Measurements from ENCODE around the gene POLDIP3. TPM values are rescaled to one million over a fixed set of nuclear protein-coding genes. Genes with fewer than 3 reads are reported as not detected.
A peak's percentile ranks its signal among the peaks of the same experiment; 100 is the strongest.

Gene POLDIP3
- polyA plus RNA-seq, 1 donor, result 57.4 TPM

DNA sequence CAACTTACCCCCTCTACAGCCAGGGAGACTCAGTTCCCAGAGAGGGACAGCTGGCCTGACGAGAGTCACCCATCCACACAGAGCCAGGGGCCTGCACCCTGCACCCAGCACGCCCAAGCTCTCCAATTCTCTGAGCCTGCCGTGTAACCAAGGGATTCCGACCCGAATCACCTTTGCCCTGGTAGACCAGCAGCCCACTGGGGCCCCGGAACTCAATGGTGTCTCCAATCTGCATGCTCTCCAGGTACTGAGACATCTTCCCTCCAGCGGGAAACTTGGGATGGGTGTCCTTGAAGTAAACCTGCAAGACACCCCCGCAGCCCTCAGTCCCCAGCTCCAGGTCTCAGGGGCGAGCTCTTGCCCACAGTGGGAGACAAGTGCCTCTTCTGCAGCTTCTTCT lies 13.3 kb upstream of the POLDIP3 start:
- Histone ChIP-seq H3K27ac (ENCODE audit: low read length) (no peak overlapping the region), H3K36me3 (ENCODE audit: control insufficient read depth, insufficient read depth, low read length) (peaks cover 84% of the 10 kb centered on the region), H3K4me3 (ENCODE audit: low read length) (no peak overlapping the region), H3K27me3 (ENCODE audit: control insufficient read depth, insufficient read depth, low read length) (no peaks in the 10 kb centered on the region), H3K9me3 (ENCODE audit: control insufficient read depth, low read depth, low read length) (peaks cover 2% of the 10 kb centered on the region), H3K4me1 (ENCODE audit: control insufficient read depth, insufficient read depth, low read length) (peaks cover 9% of the 10 kb centered on the region)
- WGBS (ENCODE audit: insufficient coverage, low lambda C conversion rate), result no CpG with 5 or more reads among the region's 9 CpGs
- no peak for DNase-seq

DNA sequence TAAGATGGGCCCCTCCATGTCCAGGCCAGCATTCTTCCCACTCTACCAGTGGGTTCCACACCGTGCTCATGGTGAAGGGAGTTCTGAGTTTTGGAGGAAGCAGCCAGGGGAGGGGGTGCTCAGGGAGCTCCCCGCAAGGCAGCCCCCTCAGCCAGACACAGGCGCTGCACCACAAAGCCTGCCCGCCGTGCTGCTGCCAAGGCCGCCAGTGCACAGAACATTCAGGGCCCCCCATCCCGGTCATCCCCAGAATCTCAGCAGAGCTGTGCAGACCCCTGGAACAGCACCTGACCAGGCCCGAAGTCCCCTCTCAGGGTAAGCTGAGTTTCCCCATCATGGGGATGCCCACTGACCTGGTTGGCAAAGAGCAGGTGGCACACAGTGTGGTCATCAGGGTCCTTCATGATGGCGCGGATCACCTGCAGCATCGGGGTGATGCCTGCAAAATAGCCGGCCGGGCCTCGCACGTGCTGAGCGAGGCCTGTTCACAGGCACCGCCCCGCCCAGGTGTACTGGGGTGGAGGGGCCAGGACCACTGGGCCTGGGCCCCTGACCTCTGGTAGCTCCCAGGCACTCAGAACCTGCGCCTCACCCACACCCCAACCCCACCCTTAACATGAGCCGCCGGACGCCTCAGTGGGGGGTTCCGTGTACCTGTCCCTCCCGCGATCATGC lies 12.4 kb upstream of the POLDIP3 start:
- Histone ChIP-seq H3K27me3 (ENCODE audit: control insufficient read depth, insufficient read depth, low read length) (no peaks in the 10 kb centered on the region), H3K36me3 (ENCODE audit: control insufficient read depth, insufficient read depth, low read length) (peaks cover 85% of the 10 kb centered on the region), H3K4me1 (ENCODE audit: control insufficient read depth, insufficient read depth, low read length) (peaks cover 11% of the 10 kb centered on the region), H3K9me3 (ENCODE audit: control insufficient read depth, low read depth, low read length) (peaks cover 2% of the 10 kb centered on the region), H3K4me3 (ENCODE audit: low read length) (no peak overlapping the region), H3K27ac (ENCODE audit: low read length) (no peak overlapping the region)
- DNase-seq, result no peak
- no CpG with 5 or more reads among the region's 25 CpGs for WGBS (ENCODE audit: insufficient coverage, low lambda C conversion rate)

DNA sequence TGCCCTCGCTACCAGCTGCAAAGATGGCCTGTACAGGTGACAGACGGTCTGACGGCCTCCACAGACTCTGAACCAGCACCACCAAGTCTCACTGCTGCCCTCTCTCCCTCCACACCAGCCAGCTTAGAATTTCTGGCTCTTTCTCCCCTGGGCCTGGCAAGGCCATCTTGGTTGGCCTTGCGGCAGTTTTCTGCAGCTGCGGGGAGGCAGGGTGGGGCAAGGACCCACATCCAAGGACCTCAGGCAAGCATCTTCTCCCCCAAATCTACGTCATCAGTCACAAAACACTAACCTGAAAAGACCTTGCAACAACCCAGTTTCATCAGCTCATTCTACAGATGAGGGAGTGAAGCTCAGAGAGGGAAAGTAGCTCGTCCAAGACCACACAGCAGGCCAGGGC lies 11.7 kb upstream of the POLDIP3 start:
- H3K27ac ChIP-seq (ENCODE audit: low read length), result no peak overlapping the region
- H3K36me3 ChIP-seq (ENCODE audit: control insufficient read depth, insufficient read depth, low read length), result peaks cover 79% of the 10 kb centered on the region
- peaks cover 11% of the 10 kb centered on the region for H3K4me1 ChIP-seq (ENCODE audit: control insufficient read depth, insufficient read depth, low read length)
- no peaks in the 10 kb centered on the region for H3K27me3 ChIP-seq (ENCODE audit: control insufficient read depth, insufficient read depth, low read length)
- no peak overlapping the region for H3K4me3 ChIP-seq (ENCODE audit: low read length)
- whole genome bisulfite sequencing (ENCODE audit: insufficient coverage, low lambda C conversion rate), result no CpG with 5 or more reads among the region's 7 CpGs
- H3K9me3 ChIP-seq (ENCODE audit: control insufficient read depth, low read depth, low read length), result peaks cover 2% of the 10 kb centered on the region
- DNase-seq, result no peak

DNA sequence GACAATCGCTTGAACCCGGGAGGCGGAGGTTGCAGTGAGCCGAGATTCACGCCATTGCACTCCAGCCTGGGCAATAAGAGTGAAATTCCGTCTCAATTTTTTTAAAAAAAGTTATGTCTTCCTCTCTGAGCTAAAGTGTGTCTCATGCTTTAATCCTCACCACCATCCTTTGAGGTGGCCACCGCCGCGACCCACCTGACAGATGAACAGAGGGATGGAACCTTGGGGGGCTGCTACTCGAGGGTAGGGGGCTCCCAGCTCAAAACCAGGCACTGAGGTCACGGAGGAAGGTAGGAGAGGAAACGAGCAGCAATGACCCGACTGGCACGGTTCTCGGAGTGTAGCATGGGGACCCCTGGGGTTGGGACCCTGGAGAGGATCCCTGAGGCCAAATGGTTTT lies 10.7 kb upstream of the POLDIP3 start:
- Histone ChIP-seq H3K36me3 (ENCODE audit: control insufficient read depth, insufficient read depth, low read length) (peaks cover 72% of the 10 kb centered on the region), H3K27ac (ENCODE audit: low read length) (no peak overlapping the region), H3K27me3 (ENCODE audit: control insufficient read depth, insufficient read depth, low read length) (no peaks in the 10 kb centered on the region), H3K4me1 (ENCODE audit: control insufficient read depth, insufficient read depth, low read length) (peaks cover 11% of the 10 kb centered on the region), H3K9me3 (ENCODE audit: control insufficient read depth, low read depth, low read length) (peaks cover 2% of the 10 kb centered on the region), H3K4me3 (ENCODE audit: low read length) (no peak overlapping the region)
- no CpG with 5 or more reads among the region's 15 CpGs for WGBS (ENCODE audit: insufficient coverage, low lambda C conversion rate)
- DNase-seq, result no peak

DNA sequence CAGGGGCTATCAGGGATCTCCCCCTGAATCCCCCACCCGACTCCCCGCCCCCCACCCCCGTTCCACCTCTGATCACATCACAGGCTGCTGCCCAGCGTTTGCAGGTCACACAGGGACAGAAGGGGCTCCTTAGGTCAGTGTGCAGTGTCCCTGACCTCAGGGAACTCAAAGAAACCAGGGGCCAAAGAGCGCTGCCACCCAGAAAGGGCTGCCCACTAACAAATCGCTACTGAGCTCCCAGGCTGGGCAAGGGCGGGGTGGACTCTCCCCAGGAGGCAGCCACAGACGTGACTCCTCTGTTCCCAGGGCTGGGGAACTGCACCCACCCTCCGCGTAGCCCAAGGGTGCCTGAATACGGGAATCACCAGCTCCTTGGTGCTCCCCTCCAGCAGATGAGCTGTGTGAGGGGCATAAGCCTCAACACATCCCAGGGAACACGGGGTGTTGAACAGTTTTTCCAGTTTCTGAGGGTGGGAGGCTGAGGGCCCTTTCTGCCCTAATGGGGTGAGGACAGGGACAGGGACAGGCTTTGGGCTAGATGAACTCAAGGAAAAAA lies 9.9 kb upstream of the POLDIP3 start:
- H3K9me3 ChIP-seq (ENCODE audit: control insufficient read depth, low read depth, low read length), result peaks cover 2% of the 10 kb centered on the region
- H3K27ac ChIP-seq (ENCODE audit: low read length), result no peak overlapping the region
- peaks cover 11% of the 10 kb centered on the region for H3K4me1 ChIP-seq (ENCODE audit: control insufficient read depth, insufficient read depth, low read length)
- H3K4me3 ChIP-seq (ENCODE audit: low read length), result no peak overlapping the region
- peaks cover 74% of the 10 kb centered on the region for H3K36me3 ChIP-seq (ENCODE audit: control insufficient read depth, insufficient read depth, low read length)
- DNase-seq, result no peak
- no CpG with 5 or more reads among the region's 12 CpGs for WGBS (ENCODE audit: insufficient coverage, low lambda C conversion rate)
- no peaks in the 10 kb centered on the region for H3K27me3 ChIP-seq (ENCODE audit: control insufficient read depth, insufficient read depth, low read length)

DNA sequence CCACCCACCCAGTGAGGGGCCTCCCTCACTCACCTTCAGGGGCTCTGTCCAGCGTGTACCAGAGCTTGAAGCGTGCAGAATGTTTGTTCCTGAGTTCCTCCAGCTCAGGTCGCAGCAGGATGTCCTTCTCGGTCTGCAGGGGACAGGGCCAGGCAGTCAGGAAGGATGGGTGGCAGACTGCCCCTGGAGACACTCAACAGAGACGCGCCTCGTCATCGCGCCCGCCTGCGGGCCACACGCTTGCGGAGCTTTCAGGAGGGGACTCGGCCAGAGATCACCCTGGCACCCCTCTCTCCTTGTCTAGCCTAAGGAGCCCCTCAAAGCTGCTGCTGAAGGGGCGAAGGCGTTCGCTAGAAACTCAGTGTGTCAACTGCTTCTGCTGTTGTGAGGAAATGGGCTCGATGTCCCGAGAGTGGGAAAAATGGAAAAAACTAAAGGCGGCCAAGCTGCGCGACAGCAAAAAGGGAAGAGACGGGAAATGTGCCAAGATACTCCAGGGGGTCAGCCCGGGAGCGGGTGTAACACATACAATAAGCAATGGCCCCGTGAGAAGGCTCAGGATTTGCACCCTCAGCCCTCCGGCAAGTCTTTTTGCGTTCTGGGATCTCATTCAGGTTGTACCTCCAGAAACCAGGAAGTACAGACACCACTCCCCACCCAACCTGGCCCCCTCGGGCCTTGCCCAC lies 9.2 kb upstream of the POLDIP3 start:
- peaks cover 11% of the 10 kb centered on the region for H3K4me1 ChIP-seq (ENCODE audit: control insufficient read depth, insufficient read depth, low read length)
- H3K27ac ChIP-seq (ENCODE audit: low read length), result peak overlapping the region; percentile 16
- no peak overlapping the region for H3K4me3 ChIP-seq (ENCODE audit: low read length)
- H3K27me3 ChIP-seq (ENCODE audit: control insufficient read depth, insufficient read depth, low read length), result no peaks in the 10 kb centered on the region
- WGBS (ENCODE audit: insufficient coverage, low lambda C conversion rate), result 67% methylated on average over 3 of the region's 29 CpGs
- no peak for DNase-seq
- peaks cover 2% of the 10 kb centered on the region for H3K9me3 ChIP-seq (ENCODE audit: control insufficient read depth, low read depth, low read length)
- peaks cover 74% of the 10 kb centered on the region for H3K36me3 ChIP-seq (ENCODE audit: control insufficient read depth, insufficient read depth, low read length)

DNA sequence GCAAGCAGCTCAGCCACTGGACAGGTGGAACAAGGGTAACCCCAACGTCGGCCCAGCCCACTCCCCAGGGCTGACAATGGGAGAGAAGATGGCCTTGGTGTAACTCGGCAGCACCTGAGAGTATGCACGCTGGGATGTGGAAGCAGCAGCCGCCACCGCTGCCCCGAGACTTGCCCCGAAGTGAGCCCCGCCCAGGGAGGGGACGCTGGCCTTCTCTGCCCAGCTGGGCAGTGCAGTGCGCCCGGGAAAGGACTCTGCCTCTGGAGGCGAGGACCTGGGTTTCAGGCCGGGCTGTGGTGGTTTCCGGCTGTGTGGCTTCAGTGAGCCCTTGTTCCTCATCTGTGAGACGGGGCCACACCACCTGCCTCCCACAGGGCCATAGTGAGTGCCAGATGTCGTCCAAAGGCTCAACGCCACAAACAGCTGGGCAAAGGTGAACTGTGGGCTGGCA lies 8.6 kb upstream of the POLDIP3 start:
- peaks cover 11% of the 10 kb centered on the region for H3K4me1 ChIP-seq (ENCODE audit: control insufficient read depth, insufficient read depth, low read length)
- no CpG with 5 or more reads among the region's 18 CpGs for WGBS (ENCODE audit: insufficient coverage, low lambda C conversion rate)
- peaks cover 70% of the 10 kb centered on the region for H3K36me3 ChIP-seq (ENCODE audit: control insufficient read depth, insufficient read depth, low read length)
- H3K27ac ChIP-seq (ENCODE audit: low read length), result peak overlapping the region; percentile 16
- H3K27me3 ChIP-seq (ENCODE audit: control insufficient read depth, insufficient read depth, low read length), result no peaks in the 10 kb centered on the region
- H3K4me3 ChIP-seq (ENCODE audit: low read length), result no peak overlapping the region
- peak; percentile 29 to 46 for DNase-seq
- H3K9me3 ChIP-seq (ENCODE audit: control insufficient read depth, low read depth, low read length), result peaks cover 2% of the 10 kb centered on the region

DNA sequence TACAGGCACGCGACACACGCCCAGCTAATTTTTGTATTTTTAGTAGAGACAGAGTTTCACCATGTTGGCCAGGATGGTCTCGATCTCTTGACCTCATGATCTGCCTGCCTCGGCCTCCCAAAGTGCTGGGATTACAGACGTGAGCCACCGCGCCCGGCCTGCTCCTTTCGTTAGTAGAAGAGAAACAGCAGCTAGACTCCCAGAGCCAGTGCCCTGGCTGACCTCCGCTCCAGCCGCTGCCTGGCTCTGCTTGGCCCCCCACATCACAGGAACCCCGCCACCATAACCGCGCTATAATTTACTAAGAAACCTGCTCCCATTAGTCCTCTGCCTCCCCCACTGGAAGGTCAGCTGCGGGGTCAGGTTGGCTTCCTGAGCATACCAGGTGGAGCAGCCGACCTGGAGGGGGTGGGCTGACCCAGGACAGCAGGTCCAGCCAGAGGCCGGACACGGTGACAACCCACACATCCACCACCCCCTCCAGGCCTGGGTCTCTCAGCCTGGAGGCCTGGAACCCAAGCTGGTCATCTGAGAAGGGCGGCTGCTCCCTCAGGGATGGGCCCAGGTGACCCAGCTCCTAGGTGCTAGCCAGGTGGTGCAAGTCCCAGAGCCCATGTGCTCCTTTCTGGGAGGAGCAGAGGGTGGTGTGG lies 7.5 kb upstream of the POLDIP3 start:
- Histone ChIP-seq H3K27ac (ENCODE audit: low read length) (no peak overlapping the region), H3K36me3 (ENCODE audit: control insufficient read depth, insufficient read depth, low read length) (peaks cover 59% of the 10 kb centered on the region), H3K4me3 (ENCODE audit: low read length) (no peak overlapping the region)

DNA sequence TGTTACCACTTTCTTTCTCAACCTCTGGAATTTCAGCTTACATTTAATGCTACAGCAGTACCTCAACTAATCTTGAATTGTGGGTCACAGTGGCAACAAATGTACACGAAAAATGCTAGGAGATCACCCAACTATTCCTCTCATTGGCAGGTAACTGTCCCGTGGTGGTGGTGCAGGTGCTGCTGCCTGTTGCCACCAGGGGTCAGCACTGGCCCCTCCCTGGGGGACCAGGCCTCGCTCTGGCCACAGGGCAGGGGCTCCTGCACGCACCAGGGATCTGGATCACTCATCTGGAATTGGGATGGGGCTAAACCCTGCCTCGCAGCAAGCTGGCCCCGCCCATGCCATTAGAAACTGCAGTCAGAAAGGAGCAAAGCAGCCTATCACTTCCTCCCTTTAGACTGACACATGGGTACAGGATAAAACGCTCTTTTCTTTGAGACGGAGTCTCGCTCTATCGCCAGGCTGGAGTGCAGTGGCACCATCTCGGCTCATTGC lies 6.9 kb upstream of the POLDIP3 start:
- peaks cover 53% of the 10 kb centered on the region for H3K36me3 ChIP-seq (ENCODE audit: control insufficient read depth, insufficient read depth, low read length)
- WGBS (ENCODE audit: insufficient coverage, low lambda C conversion rate), result no CpG with 5 or more reads among the region's 11 CpGs
- DNase-seq, result peak; percentile 49 to 54
- peaks cover 2% of the 10 kb centered on the region for H3K9me3 ChIP-seq (ENCODE audit: control insufficient read depth, low read depth, low read length)
- H3K27me3 ChIP-seq (ENCODE audit: control insufficient read depth, insufficient read depth, low read length), result no peaks in the 10 kb centered on the region
- H3K4me1 ChIP-seq (ENCODE audit: control insufficient read depth, insufficient read depth, low read length), result peaks cover 11% of the 10 kb centered on the region
- no peak overlapping the region for H3K4me3 ChIP-seq (ENCODE audit: low read length)
- no peak overlapping the region for H3K27ac ChIP-seq (ENCODE audit: low read length)

More for the DNA sequence above, 7.5 kb upstream of the POLDIP3 start:
- peaks cover 2% of the 10 kb centered on the region for H3K9me3 ChIP-seq (ENCODE audit: control insufficient read depth, low read depth, low read length)
- H3K27me3 ChIP-seq (ENCODE audit: control insufficient read depth, insufficient read depth, low read length), result no peaks in the 10 kb centered on the region
- H3K4me1 ChIP-seq (ENCODE audit: control insufficient read depth, insufficient read depth, low read length), result peaks cover 11% of the 10 kb centered on the region
- DNase-seq, result no peak
- WGBS (ENCODE audit: insufficient coverage, low lambda C conversion rate), result no CpG with 5 or more reads among the region's 20 CpGs

DNA sequence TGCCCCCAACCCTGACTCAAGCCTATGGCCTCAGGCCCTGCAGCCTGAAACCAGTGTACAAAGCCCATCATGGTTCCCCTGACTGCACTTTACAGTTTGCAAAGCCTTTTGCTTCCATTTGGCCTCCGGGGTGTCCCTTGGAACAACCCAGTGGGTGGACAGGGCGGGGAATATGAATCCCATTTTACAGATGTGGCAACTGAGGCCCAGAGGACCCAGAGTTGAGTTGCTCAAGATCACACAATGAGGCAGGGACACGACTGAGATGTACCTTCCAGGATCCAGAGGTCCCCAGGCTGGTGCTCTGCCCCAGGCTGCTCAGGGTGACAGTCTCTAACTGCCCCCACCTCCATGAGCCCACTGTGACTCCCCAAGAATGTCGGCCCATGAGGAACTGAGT lies 5.4 kb upstream of the POLDIP3 start:
- Histone ChIP-seq H3K27me3 (ENCODE audit: control insufficient read depth, insufficient read depth, low read length) (no peaks in the 10 kb centered on the region), H3K36me3 (ENCODE audit: control insufficient read depth, insufficient read depth, low read length) (peaks cover 43% of the 10 kb centered on the region), H3K27ac (ENCODE audit: low read length) (no peak overlapping the region), H3K4me3 (ENCODE audit: low read length) (no peak overlapping the region), H3K4me1 (ENCODE audit: control insufficient read depth, insufficient read depth, low read length) (peaks cover 19% of the 10 kb centered on the region), H3K9me3 (ENCODE audit: control insufficient read depth, low read depth, low read length) (peaks cover 2% of the 10 kb centered on the region)
- DNase-seq, result no peak
- no CpG with 5 or more reads among the region's 4 CpGs for WGBS (ENCODE audit: insufficient coverage, low lambda C conversion rate)
